DMS79 (cell line): ENCODE measurements around the gene CPEB2.

Experiments
- DNase-seq: peaks from one replicate; lab custom pipeline; 2025; lab: John Stamatoyannopoulos, UW

The CPEB2 gene

DNA sequence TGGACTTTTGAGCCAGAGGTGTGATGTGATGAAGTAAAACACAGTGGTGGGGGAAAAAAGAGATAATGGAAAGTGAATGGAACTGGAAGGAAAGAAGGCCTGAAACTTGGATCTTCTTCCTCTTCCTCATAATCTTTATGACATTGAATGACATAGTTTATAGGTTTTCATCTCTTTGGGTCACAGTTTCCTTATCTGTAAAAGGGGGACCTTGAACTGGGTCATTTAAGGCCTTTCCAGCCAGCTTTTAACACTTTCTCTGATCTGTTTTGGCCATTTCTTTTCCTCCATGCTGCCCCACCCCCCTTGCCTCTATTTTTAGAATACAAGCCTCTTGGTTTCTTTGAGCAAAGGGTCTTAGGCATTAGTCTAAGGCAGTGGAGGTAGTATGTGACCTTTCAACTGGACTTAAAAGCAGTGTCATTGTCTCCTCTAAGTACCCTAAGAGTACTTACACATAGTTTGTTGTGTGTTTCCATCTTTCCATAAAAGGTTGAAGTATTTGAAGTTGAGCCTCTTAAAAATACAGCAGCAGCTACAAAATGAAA lies 7.8 kb downstream of the CPEB2 start:
- no peak for DNase-seq

GRCh38 chr4:15011166-15011565 lies 8.9 kb downstream of the CPEB2 start:
- no peak for DNase-seq

DNA sequence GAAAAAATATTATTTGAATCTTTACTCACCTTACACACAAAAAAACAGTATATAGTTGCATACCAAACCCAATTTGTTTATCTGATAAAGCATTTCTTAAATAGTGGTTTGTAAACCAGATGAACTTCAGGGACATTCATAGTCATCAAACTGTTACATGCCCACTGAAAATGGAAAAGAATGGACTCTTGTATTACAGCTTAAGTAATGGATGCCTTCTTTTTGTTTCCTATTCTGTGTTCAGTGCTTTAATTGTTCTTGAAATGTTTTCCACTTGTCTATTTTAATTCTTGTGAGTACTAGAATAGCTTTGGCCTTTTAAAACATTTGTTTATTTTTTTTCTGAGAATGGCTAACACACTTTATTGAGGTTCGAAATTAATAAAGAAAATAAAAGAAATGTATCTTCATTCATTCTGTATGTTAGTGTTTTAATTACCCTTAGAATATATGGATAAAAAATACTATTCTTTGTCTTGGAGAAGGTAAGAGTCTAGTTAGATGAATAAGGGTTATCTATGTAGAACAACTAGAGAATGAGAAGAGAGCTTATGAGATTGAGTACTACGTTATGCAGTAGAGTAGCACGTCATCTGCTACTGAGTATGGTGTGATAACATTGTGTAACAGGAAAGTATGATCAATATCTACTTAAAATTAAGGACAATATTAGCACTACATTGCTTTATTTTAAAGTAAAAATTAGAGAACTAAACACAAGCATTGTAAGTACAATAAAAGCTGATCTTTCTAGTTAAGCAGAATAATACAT lies 9.9 kb downstream of the CPEB2 start:
- no peak for DNase-seq

- DNase-seq: no peak
Observed at GRCh38 chr4:15013585-15013984, 11.3 kb downstream of the CPEB2 start.

DNA sequence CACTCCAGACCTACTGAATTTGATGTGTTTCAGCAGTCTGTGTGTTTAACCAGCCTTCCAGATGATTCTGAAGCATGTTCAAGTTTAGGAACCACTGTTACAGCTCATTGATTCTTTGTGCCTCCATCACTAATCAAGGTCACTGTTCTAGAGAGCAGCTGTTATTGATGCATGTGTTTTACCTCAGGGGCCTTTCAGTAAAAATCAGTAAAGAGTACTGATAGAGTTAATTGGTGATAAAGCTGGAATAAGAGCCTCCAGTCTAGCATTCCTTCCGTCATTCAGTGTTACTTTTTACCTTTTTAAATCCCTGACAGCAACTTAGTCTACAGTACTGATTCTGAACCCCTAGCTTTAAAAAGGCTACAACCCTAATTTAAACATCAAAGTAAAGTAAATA lies 12.9 kb downstream of the CPEB2 start:
- DNase-seq: no peak

GRCh38 chr4:15018361-15018760 lies 16.1 kb downstream of the CPEB2 start:
- no peak for DNase-seq

- no peak for DNase-seq
Observed at GRCh38 chr4:15020502-15021286, 18.4 kb downstream of the CPEB2 start.

DNA sequence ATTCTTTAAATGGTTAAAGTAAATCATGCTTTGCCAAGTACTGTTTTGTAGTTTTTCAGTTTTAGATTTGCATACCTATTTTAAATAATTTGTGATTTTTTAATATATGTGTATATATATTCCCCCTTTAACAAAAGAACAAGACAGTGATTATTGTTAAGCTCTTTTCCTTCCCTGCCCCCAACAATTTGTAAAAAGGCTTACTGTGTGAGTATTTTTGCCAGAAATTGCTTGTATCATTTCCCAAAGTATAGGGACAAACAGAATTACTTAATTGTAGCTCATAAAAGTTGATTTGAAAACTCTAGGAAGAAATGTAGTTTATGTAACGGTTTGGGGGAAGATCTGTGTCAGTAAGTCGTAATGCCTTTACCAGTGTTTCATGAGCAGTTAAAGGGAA lies 19.0 kb downstream of the CPEB2 start:
- DNase-seq: no peak

DNA sequence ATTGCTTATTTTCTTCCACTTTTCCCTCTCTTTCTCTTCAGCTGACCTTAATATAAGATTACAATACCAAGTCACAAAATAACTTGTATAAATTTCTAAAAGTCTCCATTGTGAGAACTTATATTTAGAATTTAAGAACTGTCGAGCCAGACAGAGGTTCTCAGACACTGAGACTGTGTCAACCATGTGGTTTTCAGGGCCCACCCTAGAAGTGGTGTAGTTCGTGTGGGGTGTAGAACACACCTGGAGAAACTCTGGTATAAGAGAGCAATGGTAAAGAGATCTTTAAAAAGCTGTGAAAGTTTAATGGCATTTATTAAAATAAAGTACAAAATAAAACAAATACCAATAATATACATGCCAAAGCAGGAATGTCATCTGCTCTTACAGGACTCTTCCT lies 19.7 kb downstream of the CPEB2 start:
- DNase-seq: no peak

- DNase-seq: no peak
Observed at GRCh38 chr4:15024386-15024785, 22.1 kb downstream of the CPEB2 start.

DNA sequence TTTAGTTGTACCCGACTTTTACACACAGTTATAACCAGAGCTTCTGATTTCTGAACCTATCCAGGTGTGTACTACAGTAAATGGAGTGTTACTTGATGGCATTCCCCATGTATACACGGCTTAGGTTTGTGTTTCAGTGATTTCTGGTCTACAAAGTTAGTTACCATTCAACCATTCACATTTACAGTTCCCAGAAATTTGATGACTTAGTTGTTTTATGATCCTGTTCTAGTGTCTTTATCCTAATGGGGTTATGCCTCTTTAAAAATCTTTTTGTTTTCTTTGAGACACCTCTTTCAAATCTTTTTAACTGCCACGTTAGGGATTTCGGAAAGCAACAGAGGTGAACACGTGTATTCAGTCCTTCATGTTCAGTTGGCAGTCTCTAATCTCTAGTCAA lies 23.4 kb downstream of the CPEB2 start:
- DNase-seq: no peak

DNA sequence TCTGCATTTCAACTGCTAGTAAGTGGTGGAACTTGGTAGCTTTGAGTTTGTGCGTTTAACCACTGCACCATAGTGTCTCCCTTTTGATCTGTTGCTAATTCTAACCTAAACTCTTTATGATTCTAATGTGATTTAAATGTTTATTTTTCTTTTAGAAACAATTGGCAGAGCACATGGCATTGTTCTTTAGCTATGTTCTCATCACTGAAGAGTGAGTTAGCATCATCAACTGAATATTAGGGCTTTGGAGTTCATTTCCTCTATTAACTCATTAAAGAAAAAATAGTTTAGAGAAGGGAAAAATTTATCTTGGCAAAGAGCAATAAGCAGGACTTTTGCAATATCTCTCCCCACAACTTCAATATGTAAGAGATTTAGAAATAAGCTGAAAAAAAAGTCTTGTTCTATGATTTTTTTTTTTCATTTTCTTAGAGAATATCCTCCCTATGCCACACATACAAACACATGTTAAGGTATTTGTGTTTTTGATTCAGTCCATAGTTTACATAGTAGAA lies 25.7 kb downstream of the CPEB2 start:
- DNase-seq: no peak

- no peak for DNase-seq
Observed at GRCh38 chr4:15031197-15031596, 28.9 kb downstream of the CPEB2 start.

GRCh38 chr4:15031993-15032675 lies 29.9 kb downstream of the CPEB2 start:
- DNase-seq: no peak

DNA sequence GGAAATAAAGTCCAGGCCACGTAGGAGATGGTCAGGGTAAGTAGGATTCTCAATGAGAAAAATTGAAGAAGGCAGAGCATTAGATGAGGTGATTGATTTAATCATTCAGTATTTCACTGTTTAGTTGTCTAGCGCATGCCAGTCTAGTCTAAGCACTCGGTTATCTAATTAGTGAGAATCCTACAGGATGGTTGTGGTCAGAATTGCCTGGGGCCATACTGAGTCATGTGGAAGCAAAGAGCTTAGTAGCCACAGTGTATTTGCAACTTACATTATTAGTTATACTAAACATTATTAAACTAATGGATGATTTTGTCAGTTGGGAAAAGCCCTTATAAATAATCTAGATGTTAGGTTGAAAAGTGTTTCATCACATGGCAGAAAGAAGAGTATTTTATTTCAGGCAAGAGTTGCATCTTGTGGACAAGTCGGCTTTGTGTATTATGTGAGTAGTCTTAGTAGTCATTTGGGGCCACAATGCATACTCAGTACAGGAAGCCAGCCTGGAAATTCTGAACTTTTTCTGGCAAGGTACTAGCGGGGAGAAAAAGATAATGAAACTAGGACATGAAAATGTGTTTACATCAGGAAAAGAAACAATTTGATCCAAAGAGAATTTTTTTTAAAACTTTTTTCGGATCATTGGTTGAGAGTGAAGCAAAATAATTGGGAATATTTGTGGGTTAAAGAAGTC lies 31.9 kb downstream of the CPEB2 start:
- no peak for DNase-seq

GRCh38 chr4:15035159-15035558 lies 32.9 kb downstream of the CPEB2 start:
- DNase-seq: no peak

DNA sequence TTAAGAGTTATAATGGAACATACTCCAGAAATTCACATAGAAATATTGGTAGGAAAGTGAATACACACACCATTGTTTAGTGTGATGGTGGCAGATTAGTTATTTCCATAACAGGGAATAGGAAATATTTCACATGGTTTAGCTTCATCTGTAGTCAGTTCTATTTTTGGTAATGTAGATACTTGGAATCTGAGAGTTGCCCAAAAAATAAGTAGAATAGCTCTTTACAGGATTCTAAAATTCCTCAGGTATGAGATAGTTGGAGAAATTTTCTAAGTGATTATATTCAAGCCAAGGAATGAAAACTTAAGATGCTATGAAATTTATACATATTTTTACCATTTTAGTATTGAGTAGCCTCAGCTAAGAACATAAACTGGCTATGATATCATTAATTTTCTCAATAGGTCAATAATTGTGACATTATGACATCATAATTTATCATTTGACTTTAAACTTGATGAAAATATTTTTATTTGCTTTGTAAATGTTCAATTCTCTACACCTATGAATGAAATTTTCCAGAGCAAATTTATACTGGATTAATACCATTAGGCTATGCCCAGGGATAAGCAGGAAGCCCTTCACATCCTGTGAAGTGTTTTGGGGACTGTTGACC lies 35.8 kb downstream of the CPEB2 start:
- no peak for DNase-seq

DNA sequence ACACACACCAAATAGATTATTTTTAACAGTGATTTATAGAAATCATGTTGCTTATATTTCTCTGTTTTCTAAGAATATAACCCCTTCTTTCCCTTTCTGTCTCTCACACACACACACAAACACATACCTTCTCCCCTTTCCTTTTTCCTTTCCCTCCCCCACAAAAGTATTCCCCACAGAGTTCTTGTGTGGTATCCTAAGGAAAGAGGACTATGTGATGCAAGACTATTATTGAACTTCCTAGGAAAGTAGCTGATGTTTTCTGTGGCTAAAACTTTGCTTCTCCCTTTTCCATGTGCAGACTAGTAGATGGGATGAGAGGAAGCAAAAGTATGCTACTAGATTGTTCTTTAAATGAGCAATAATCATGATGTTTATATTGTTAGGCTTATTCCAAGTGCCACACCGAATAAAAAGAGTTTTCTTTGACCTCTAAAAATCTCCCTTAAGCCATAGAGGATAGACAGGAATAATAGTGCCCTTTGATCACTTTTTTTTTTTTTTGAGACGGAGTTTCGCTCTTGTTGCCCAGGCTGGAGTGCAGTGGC lies 38.7 kb downstream of the CPEB2 start:
- DNase-seq: no peak

DNA sequence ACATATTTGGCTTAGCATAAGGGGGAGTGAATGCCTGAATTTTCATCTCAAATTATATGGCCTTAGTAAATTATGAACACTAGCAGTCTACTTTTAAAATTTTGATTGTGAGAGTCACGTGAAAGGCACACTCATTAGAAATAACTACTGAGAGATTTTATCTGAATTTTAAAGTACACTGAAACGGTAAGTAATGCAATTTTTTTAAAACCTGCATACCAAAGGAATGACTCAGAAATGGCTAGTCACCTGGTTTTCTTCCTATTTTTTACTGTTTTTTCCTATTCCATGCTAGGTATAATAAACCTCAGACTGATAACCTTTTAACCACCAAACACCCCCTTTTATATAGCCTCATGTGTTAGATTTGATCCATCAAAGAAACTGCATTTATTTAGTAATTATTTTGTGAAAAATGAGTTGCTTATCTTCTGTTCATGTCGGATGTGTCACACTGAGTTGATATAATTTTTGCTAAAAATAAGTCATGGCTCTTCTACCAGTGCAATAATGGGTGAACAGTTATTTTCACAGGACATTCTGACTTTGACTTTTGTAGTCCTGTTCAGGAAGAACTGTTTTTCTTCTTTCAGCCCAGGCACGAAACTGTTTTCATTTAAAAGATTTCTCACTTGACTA lies 40.4 kb downstream of the CPEB2 start:
- no peak for DNase-seq

- DNase-seq: no peak
Observed at GRCh38 chr4:15043226-15043625, 40.9 kb downstream of the CPEB2 start.

DNA sequence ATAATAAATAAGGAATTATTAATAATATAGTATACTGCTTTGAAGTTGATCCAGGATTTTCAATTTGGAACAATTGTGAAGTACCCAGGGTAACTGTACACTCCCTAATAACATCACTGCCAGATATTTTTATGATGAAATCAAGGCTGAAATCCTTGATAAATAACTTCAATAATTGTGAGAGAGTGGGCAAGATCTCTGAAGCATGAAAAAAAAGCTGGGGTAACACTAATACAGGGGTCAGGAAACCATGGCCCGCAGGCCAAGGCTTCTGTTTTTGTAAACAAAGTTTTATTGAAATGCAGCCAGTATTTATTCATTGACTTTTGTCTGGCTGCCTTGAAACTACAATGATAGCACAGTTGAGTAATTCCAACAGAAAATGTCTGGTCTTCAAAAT lies 41.6 kb downstream of the CPEB2 start:
- no peak for DNase-seq
